Body of pancreas (tissue), 4 donors: ENCODE measurements around the gene WBP1.

Experiments
- CTCF ChIP-seq, 7 experiments: fragments of 450-650 bp in 4 of 7; fragments of 200-600 bp in 3 of 7; sonication (generic) in 3 of 7; IDR thresholded peaks; one replicate each; pipeline ENCODE4 v1.5.1; 2016 to 2019; ENCODE audit warnings: antibody characterized with exemption in 7 of 7
- POLR2A ChIP-seq, 3 donors: fragments of 450-650 bp; IDR thresholded peaks; one replicate each; pipeline ENCODE4 v1.6.1; 2016; ENCODE audit warnings: antibody characterized with exemption in 3 of 3, mild to moderate bottlenecking in 2 of 3

- peak in 1 of 7 experiments; percentile 4 for TF ChIP-seq CTCF (IDR thresholded peaks at IDR 0.05)
- no peak for TF ChIP-seq POLR2A (IDR thresholded peaks at IDR 0.05)
These were observed 3.2 kb downstream of the WBP1 start for GRCh38 chr2:74461187-74462053.
